Nephron progenitor cell (in vitro differentiated cells): Measurements from ENCODE around the gene PTPN1.

Experiments used
- DNase-seq: peaks from one replicate; pipeline ENCODE4 v3.0.0; 2021
- H3K27ac Mint-ChIP-seq: 2 replicates; pipeline ENCODE4 v1.8.0; 2021; ENCODE audit warnings: mild to moderate bottlenecking, moderate library complexity, mixed read lengths
- H3K27me3 Mint-ChIP-seq: 2 replicates; pipeline ENCODE4 v1.8.0; 2021; ENCODE audit warnings: mild to moderate bottlenecking, low read depth, mixed read lengths; ENCODE audit not compliant: poor library complexity
- H3K36me3 Mint-ChIP-seq: 2 replicates; pipeline ENCODE4 v1.8.0; 2021; ENCODE audit warnings: low read depth, mixed read lengths
- H3K4me1 Mint-ChIP-seq: 2 replicates; pipeline ENCODE4 v1.8.0; 2021; ENCODE audit warnings: mixed read lengths
- H3K4me3 Mint-ChIP-seq: 2 replicates; pipeline ENCODE4 v1.8.0; 2021; ENCODE audit warnings: mild to moderate bottlenecking, moderate library complexity, mixed read lengths
- H3K9me3 Mint-ChIP-seq: 2 replicates; pipeline ENCODE4 v1.8.0; 2021; ENCODE audit warnings: mild to moderate bottlenecking, moderate library complexity, mixed read lengths
- TF ChIP-seq, protein P1 (sequence below): fragments of 200-600 bp; sonication (generic); IDR thresholded peaks from 2 replicates; pipeline ENCODE4 v1.5.0; 2021; ENCODE audit warnings: antibody characterized with exemption

PTPN1 gene

DNA sequence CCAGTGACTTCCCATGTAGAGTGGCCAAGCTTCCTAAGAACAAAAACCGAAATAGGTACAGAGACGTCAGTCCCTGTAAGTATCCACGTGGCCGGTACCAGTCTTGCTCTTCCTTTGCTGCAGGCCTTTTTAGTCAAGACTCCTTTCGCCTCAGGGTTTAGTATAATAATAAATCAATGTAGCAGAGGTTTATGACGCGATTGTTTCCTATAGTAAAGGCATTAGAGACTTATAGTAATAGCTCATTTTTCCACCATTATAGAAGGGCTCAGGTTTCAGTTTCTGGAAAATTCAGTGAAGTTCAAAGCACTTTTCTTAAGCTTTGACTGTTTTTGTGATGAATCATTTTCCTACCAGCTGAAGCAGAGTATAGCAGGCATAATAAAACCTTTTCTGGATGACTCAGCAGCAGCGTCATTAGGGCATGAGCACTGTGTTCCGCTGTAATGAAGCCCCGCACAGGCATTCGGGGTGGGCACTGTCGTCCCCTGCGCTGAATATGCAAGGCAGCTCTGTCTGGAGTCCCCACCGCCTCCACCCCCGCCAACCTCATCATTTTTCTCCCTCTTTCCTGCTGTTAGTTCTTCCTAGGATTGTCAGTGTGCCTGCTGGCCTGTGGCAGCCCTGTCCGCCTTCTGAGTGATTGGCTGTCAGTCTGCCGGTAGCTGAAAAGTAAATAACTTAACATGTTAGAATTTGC is 51.3 kb downstream of the PTPN1 start:
- H3K4me3 Mint-ChIP-seq, result no peak overlapping the region
- H3K36me3 Mint-ChIP-seq, result peaks cover 67% of the 10 kb centered on the region
- DNase-seq, result no peak
- TF ChIP-seq, protein P1, sequence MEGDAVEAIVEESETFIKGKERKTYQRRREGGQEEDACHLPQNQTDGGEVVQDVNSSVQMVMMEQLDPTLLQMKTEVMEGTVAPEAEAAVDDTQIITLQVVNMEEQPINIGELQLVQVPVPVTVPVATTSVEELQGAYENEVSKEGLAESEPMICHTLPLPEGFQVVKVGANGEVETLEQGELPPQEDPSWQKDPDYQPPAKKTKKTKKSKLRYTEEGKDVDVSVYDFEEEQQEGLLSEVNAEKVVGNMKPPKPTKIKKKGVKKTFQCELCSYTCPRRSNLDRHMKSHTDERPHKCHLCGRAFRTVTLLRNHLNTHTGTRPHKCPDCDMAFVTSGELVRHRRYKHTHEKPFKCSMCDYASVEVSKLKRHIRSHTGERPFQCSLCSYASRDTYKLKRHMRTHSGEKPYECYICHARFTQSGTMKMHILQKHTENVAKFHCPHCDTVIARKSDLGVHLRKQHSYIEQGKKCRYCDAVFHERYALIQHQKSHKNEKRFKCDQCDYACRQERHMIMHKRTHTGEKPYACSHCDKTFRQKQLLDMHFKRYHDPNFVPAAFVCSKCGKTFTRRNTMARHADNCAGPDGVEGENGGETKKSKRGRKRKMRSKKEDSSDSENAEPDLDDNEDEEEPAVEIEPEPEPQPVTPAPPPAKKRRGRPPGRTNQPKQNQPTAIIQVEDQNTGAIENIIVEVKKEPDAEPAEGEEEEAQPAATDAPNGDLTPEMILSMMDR, result no peak
- H3K4me1 Mint-ChIP-seq, result peaks cover 36% of the 10 kb centered on the region
- H3K9me3 Mint-ChIP-seq, result peaks cover 3% of the 10 kb centered on the region
- H3K27ac Mint-ChIP-seq, result peak overlapping the region; percentile 81
- H3K27me3 Mint-ChIP-seq, result peaks cover 4% of the 10 kb centered on the region

DNA sequence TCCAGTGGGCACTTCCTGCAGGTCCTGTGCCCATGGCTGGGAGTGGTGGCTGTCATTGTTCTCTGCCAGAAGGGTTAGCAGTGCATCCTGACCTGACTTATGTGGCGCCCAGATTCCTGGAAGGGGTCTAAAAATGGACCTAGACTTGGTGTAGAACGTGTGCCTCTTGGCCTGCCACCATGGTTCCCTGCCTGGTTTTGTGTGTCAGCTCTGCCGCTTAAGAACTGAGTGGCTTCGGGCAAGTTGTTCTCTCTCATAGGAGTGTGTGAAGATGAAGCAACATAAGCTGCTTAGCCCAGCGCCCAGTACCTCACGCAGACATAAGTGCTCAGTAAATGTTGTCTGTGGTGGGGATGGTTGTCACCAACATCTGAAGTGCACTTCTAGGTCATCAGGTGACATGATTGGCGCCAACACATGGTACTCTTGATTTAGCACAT is 52.1 kb downstream of the PTPN1 start:
- Mint-ChIP-seq H3K36me3 (peaks cover 72% of the 10 kb centered on the region), H3K4me3 (no peak overlapping the region), H3K27me3 (peaks cover 4% of the 10 kb centered on the region), H3K9me3 (peaks cover 3% of the 10 kb centered on the region), H3K27ac (peak overlapping the region; percentile 37), H3K4me1 (peaks cover 36% of the 10 kb centered on the region)
- TF ChIP-seq, protein P1, result no peak
- no peak for DNase-seq

DNA sequence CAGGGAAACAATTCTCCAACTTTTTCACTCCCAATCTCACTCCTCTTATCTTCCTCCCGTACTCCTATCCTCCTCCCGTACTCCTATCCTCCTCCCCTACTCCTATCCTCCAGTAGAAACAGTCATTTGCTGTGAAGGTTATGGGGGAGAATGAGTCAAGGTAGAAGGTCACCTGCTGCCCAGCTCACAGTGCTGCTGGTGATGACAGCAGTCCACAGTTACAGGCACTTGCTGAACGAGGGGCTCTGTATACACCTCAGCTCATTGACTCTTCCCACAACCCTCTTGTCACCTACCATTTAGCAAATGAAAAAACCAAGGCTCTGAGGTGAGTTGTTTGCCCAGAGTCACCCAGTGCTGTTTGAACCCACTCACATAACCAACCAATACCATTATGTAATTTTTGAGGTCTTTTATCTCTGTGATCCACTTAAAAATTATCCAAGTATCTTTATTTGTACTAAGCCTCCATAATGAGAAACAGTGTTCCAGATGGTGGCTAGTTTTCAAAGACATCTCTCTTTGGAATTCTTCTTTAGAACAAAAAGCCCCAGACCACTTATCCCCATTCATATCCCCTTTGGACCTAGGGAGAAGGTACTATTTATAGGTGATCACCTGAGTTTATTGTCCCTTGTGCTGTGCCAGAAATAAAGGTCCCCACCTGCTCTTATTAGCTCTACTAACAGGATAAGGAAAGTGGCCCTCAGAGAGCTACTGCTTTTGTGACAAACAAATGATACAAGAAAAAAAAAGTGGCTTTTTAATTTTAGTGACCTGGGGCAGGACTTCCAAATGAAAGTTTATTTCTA is 53.2 kb downstream of the PTPN1 start:
- Mint-ChIP-seq H3K9me3 (peaks cover 3% of the 10 kb centered on the region), H3K4me1 (peaks cover 36% of the 10 kb centered on the region), H3K36me3 (peaks cover 72% of the 10 kb centered on the region), H3K27ac (peak overlapping the region; percentile 5), H3K27me3 (peaks cover 4% of the 10 kb centered on the region), H3K4me3 (no peak overlapping the region)
- no peak for DNase-seq
- TF ChIP-seq, protein P1, result no peak

DNA sequence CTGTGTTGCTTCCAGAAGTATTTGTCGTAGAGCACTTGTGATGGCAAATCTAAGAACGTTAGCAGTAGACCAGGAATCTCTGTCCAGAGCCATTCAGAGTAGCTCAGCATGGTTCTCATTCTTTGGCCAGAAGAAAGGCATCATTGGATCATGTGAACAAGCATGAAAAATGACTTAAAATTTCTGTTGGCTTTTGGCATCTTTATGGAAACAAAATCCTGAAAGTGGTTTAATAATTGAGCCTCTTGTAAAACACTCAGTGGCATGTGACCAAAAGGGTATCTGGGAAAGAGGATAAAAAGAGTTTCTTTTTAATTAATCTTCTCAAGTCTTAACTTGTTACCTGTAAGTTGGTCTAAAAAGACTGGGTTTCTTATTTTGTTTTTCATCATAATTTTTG is 55.2 kb downstream of the PTPN1 start:
- Mint-ChIP-seq H3K36me3 (peaks cover 70% of the 10 kb centered on the region), H3K27me3 (peaks cover 2% of the 10 kb centered on the region), H3K9me3 (no peaks in the 10 kb centered on the region), H3K27ac (peak overlapping the region; percentile 22), H3K4me3 (no peak overlapping the region), H3K4me1 (peaks cover 23% of the 10 kb centered on the region)
- TF ChIP-seq, protein P1, result no peak
- DNase-seq, result no peak

DNA sequence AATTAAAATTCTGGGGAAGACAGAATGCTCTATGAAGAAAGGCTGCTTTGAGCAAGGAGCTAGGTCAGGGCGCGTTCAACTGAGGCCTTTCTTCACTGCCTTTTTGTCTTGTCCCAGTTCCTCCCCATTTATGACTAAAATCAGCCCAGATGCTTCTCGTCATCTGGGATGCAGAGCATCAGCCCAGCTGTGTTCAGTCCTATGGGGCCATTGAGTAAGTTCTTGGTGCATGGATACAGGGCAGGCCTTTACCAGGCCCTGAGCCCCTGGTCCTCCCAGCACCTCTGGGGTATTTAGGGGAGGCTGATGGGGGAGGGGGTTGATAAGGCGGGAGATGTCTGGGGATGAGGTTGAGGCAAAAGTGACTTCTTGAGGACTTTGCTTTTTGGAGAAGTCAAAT is 55.7 kb downstream of the PTPN1 start:
- peaks cover 69% of the 10 kb centered on the region for H3K36me3 Mint-ChIP-seq
- no peak overlapping the region for H3K4me3 Mint-ChIP-seq
- TF ChIP-seq, protein P1, result no peak
- DNase-seq, result no peak
- H3K9me3 Mint-ChIP-seq, result no peaks in the 10 kb centered on the region
- peaks cover 20% of the 10 kb centered on the region for H3K4me1 Mint-ChIP-seq
- H3K27ac Mint-ChIP-seq, result peak overlapping the region; percentile 22
- H3K27me3 Mint-ChIP-seq, result peaks cover 2% of the 10 kb centered on the region
